ENCODE measurements around the gene ARID3C. TPM values are rescaled to one million over a fixed set of nuclear protein-coding genes. Genes with fewer than 3 reads are reported as not detected.

ARID3C gene
- total and polyA plus RNA-seq, 2 of the 8 experiments (the other 6 are each of a cell fraction or from before 2014, with no cell fraction given): 0.08 TPM; not detected in 1

GRCh38 chr9:34572092-34572491, 56.8 kb downstream of the ARID3C start:
- peaks cover 3% of the 10 kb centered on the region; the same call in 1 of the 2 replicates for H3K23me2 ChIP-seq (ENCODE audit: low read depth, low read length)
- FAIRE-seq: no peak
- H3K4me1 ChIP-seq (replicated peaks in 1 of 4; ENCODE audit: control insufficient read depth in 3 of 4, insufficient read depth in 4 of 4, low read length in 3 of 4): peaks cover 13 to 48% (median 23%) of the 10 kb centered on the region in 4 experiments
- H2BK12ac ChIP-seq (ENCODE audit: low read depth, low read length): no peak overlapping the region
- no peak overlapping the region for H2BK5ac ChIP-seq (ENCODE audit: low read depth, low read length)
- no peak overlapping the region for H3K4me2 ChIP-seq (ENCODE audit: insufficient read depth in 1 of 2, low read depth in 2 of 2, low read length in 2 of 2)
- POLR2A ChIA-PET (ENCODE audit: partially characterized antibody): no interaction called here
- no peak overlapping the region for H2BK120ac ChIP-seq (replicated peaks; ENCODE audit: low read depth, low read length)
- H3K9ac ChIP-seq (replicated peaks in 1 of 4; ENCODE audit: extremely low read depth in 1 of 4, low read depth in 3 of 4, low read length in 3 of 4): no peak overlapping the region
- H3K36me3 ChIP-seq (ENCODE audit: control insufficient read depth in 2 of 4, insufficient read depth in 4 of 4, low read length in 3 of 4): no peaks in the 10 kb centered on the region
- H3K14ac ChIP-seq (ENCODE audit: insufficient read length): no peak overlapping the region
- peaks cover 0 to 23% (median 17%) of the 10 kb centered on the region in 4 experiments; a peak in 6 of 7 replicates for H3K27me3 ChIP-seq (replicated peaks in 1 of 4; ENCODE audit: control insufficient read depth in 3 of 4, extremely low read depth in 1 of 4, insufficient read depth in 3 of 4, low read length in 3 of 4)
- H3K4ac ChIP-seq (replicated peaks; ENCODE audit: insufficient read length, low read depth, low read length): no peak overlapping the region
- no peaks in the 10 kb centered on the region for H3K79me2 ChIP-seq (ENCODE audit: control insufficient read depth in 1 of 2, insufficient read depth in 2 of 2, low read length in 2 of 2)
- no peaks in the 10 kb centered on the region for H3K9me3 ChIP-seq (ENCODE audit: insufficient read depth in 2 of 2, low read depth in 1 of 2, low read length in 1 of 2)
- no peak for DNase-seq (ENCODE audit: low read depth in 1 of 2, low spot score in 2 of 2)
- no peak overlapping the region for H2AFZ ChIP-seq (ENCODE audit: low read length)
- H4K8ac ChIP-seq (ENCODE audit: extremely low read depth, insufficient read depth, low read length): no peak overlapping the region
- no peak overlapping the region for H3K4me3 ChIP-seq (ENCODE audit: extremely low read depth in 1 of 4, insufficient read depth in 2 of 4, low read depth in 3 of 4, low read length in 4 of 4)
- H4K20me1 ChIP-seq (replicated peaks in 1 of 2; ENCODE audit: control insufficient read depth in 1 of 2, insufficient read depth in 2 of 2, low read length in 2 of 2): peaks cover 0 to 2% of the 10 kb centered on the region in 2 experiments
- H3K18ac ChIP-seq (ENCODE audit: extremely low read depth, low read length): no peak overlapping the region
- TF ChIP-seq ZNF274 (IDR thresholded peaks at IDR 0.05; ENCODE audit: borderline replicate concordance, extremely low read depth, low read length) (no peak), HDAC6 (IDR thresholded peaks at IDR 0.05; ENCODE audit: low read depth, low read length) (no peak), FOSL1 (IDR thresholded peaks at IDR 0.05; ENCODE audit: insufficient read depth, low read depth, low read length) (no peak), SP4 (IDR thresholded peaks at IDR 0.05; ENCODE audit: low read length) (no peak), CHD1 (IDR thresholded peaks at IDR 0.05; ENCODE audit: low read depth, low read length) (no peak), CBX5 (IDR thresholded peaks at IDR 0.05; ENCODE audit: low read depth, low read length) (no peak), CEBPB (IDR thresholded peaks at IDR 0.05; ENCODE audit: low read depth, low read length) (no peak), SIX5 (IDR thresholded peaks at IDR 0.05; ENCODE audit: low read depth, low read length) (no peak), RAD21 (IDR thresholded peaks at IDR 0.05 in 1 of 2, conservative IDR thresholded peaks at IDR 0.05 in 1 of 2; ENCODE audit: low read depth in 2 of 2, low read length in 2 of 2) (no peak), SIRT6 (IDR thresholded peaks at IDR 0.05; ENCODE audit: low read length) (no peak), PHF8 (conservative IDR thresholded peaks at IDR 0.05; ENCODE audit: low read depth, low read length) (no peak), SUZ12 (IDR thresholded peaks at IDR 0.05; ENCODE audit: low read length) (no peak), POLR2A (IDR thresholded peaks at IDR 0.05; ENCODE audit: control extremely low read depth in 1 of 2, low read depth in 2 of 2, low read length in 2 of 2) (no peak), GTF2F1 (IDR thresholded peaks at IDR 0.05; ENCODE audit: borderline replicate concordance, low read depth, low read length) (no peak), SRF (IDR thresholded peaks at IDR 0.05; ENCODE audit: low read depth, low read length) (no peak), CREB1 (IDR thresholded peaks at IDR 0.05) (no peak)
- H4K91ac ChIP-seq (replicated peaks; ENCODE audit: insufficient read length, low read length): no peak overlapping the region
- no peak overlapping the region for H3K56ac ChIP-seq (replicated peaks; ENCODE audit: insufficient read length, low read depth, low read length)
- no peak overlapping the region for H2BK20ac ChIP-seq (ENCODE audit: low read length)
- H3K23ac ChIP-seq (ENCODE audit: insufficient read length): no peak overlapping the region
- H3K27ac ChIP-seq (ENCODE audit: low read depth, low read length): no peak overlapping the region
- no peak overlapping the region for H2AK5ac ChIP-seq (ENCODE audit: low read depth, low read length)
- CTCF ChIA-PET (ENCODE audit: partially characterized antibody): interaction anchor here (0.5 to 6.3 kb wide), 5 partner anchors 15 to 1222 kb away, joined by 3 to 48 read pairs (median 4); no protein-coding TSS in a partner anchor
- H2BK15ac ChIP-seq (ENCODE audit: low read length): no peak overlapping the region
- H3K79me1 ChIP-seq (ENCODE audit: low read depth, low read length): no peaks in the 10 kb centered on the region
- H4K5ac ChIP-seq (ENCODE audit: insufficient read length, low read depth, low read length): no peak overlapping the region
